Stomach (tissue), 4 donors: ENCODE data around the gene DCLK2.

Experiments used
- POLR2A ChIP-seq, 4 donors: fragments of 450-650 bp; IDR thresholded peaks; one replicate each; pipeline ENCODE4 v1.6.1; 2016; ENCODE audit warnings: antibody characterized with exemption in 4 of 4, control low read depth in 2 of 4, mild to moderate bottlenecking in 1 of 4, moderate library complexity in 1 of 4
- TF ChIP-seq, protein P1 (sequence below), 7 experiments: fragments of 450-650 bp in 4 of 7; fragments of 200-600 bp in 3 of 7; sonication (generic) in 3 of 7; IDR thresholded peaks; one replicate each; pipeline ENCODE4 v1.5.1; 2016 to 2019; ENCODE audit warnings: antibody characterized with exemption in 7 of 7, control low read depth in 2 of 7, mild to moderate bottlenecking in 1 of 7

DNA sequence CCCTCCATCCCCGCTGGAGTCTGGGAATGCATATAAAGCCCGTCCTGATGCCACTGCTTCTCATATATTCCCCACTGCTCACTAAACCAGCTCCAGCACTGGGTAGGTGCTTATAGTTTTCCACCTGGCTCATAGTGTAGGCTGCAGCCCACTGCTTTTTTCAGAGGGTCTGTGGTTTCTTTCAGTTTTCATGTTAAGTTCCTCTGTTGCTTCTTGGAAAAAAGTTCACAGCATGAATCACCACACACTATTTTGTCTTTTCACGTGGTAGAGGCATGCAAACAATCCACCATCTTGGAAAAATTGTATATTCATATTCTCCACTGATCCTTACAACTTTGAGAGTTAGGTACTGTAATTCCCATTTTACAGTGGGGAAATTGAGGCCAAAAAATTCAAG, 39.4 kb downstream of the DCLK2 start:
- TF ChIP-seq, protein P1, sequence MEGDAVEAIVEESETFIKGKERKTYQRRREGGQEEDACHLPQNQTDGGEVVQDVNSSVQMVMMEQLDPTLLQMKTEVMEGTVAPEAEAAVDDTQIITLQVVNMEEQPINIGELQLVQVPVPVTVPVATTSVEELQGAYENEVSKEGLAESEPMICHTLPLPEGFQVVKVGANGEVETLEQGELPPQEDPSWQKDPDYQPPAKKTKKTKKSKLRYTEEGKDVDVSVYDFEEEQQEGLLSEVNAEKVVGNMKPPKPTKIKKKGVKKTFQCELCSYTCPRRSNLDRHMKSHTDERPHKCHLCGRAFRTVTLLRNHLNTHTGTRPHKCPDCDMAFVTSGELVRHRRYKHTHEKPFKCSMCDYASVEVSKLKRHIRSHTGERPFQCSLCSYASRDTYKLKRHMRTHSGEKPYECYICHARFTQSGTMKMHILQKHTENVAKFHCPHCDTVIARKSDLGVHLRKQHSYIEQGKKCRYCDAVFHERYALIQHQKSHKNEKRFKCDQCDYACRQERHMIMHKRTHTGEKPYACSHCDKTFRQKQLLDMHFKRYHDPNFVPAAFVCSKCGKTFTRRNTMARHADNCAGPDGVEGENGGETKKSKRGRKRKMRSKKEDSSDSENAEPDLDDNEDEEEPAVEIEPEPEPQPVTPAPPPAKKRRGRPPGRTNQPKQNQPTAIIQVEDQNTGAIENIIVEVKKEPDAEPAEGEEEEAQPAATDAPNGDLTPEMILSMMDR (IDR thresholded peaks at IDR 0.05): no peak
- TF ChIP-seq POLR2A (IDR thresholded peaks at IDR 0.05): no peak
